GM13976 (cell line): ENCODE results near the gene WDR35.
"Not testable (repeated sequence)": the region's sequence is repeated elsewhere in the genome, so short reads cannot be mapped to it uniquely, and the experiment has no call there.

ENCODE experiments used
- DNase-seq: peaks from one replicate; pipeline ENCODE4 v3.0.0; 2012; ENCODE audit warnings: low spot score
- in situ Hi-C: fragments of 300-500 bp; cut with MboI; formaldehyde crosslinking; loops from one replicate; pipeline ENCODE4 v1.12.0; 2022; ENCODE audit warnings: low sequenced_read_pairs, mixed read lengths, inconsistent platforms; ENCODE audit not compliant: unreplicated experiment
- TF ChIP-seq, protein P1 (sequence below): IDR thresholded peaks from 2 replicates; pipeline ENCODE4 v1.5.1; 2012; ENCODE audit warnings: borderline replicate concordance, mild to moderate bottlenecking; ENCODE audit not compliant: insufficient read depth; ENCODE audit errors: extremely low read depth, missing control alignments, control extremely low read depth

The WDR35 gene

DNA sequence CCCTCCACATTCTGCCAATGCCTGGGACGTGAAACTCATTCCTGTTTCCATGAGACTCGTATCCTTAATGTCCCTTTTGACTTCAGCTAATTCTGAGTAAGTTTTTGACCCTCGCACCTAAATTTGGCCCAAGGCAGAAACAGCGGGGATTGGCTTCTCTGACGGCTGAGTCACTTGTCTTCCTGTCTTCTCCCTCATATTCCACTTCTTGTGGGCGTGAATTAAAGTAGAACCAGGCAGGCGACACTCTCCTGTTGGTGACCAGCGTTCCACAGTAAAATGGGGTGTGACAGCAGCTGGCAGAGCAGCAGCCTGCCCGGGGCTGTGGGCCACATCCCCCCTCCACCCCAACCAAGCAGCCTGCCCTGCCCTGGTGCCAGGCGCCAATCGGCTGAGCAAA is 103.6 kb downstream of the WDR35 start:
- no peak for DNase-seq
- TF ChIP-seq, protein P1, sequence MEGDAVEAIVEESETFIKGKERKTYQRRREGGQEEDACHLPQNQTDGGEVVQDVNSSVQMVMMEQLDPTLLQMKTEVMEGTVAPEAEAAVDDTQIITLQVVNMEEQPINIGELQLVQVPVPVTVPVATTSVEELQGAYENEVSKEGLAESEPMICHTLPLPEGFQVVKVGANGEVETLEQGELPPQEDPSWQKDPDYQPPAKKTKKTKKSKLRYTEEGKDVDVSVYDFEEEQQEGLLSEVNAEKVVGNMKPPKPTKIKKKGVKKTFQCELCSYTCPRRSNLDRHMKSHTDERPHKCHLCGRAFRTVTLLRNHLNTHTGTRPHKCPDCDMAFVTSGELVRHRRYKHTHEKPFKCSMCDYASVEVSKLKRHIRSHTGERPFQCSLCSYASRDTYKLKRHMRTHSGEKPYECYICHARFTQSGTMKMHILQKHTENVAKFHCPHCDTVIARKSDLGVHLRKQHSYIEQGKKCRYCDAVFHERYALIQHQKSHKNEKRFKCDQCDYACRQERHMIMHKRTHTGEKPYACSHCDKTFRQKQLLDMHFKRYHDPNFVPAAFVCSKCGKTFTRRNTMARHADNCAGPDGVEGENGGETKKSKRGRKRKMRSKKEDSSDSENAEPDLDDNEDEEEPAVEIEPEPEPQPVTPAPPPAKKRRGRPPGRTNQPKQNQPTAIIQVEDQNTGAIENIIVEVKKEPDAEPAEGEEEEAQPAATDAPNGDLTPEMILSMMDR = no peak
- in situ Hi-C loops = no loop called here

DNA sequence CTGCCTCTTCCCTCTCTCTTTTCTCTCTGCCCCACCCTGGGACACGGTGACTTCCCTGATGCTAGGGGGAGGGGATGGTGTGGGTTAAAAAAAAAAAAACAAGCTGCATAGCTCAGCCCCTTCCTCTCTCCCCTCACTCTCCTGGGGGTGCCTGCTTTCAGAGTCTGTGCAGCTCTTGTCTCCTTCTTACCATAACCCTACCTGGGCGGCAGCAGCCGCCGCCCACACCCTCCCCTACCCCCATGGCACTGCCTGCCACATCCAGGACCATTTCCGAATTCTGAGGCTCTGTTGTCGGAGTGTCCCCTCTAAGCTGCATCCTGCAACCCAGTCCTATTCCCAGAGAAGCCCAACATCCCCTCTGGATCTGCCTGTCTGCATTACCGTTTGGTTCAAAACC is 104.1 kb downstream of the WDR35 start:
- in situ Hi-C loops = no loop called here

DNA sequence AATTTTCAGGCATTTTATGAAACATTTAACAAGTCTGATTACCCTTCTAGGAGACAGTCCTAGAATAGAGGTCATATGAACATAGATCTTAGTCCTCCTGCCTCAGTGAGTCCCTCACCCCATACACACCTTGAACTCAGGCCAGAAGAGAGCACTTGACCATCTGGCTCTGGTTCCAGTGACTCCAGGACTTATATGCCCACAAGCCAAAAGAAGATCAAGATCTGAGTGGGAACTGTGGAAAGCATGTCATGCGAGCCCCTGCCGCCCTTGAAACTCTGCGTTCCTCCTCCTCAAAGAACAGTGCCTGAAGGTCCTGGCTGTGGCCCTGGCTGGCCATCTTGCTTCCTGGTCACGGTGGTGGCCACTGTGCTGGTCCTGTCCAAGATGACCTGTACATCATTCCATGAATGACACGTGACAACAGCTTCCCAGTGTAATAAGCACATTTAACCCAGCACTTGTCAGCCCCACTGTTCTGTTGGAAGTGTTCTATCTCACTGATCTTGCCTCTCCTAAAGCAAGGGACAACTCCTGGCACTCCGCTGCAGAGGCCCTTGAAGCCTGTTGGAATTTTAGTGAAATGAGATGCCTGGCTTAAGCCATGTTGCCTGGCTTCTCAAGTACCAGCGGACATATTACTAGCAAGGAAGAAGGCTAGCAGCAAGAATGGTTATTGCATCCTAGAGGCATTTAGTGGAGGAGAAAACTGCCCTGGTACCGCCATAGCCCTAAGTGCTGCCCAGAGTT is 105.8 kb downstream of the WDR35 start:
- DNase-seq = no peak
- in situ Hi-C loops = no loop called here
- TF ChIP-seq, protein P1 = no peak

More for the DNA sequence above, 104.1 kb downstream of the WDR35 start:
- DNase-seq = no peak
- TF ChIP-seq, protein P1 = no peak

DNA sequence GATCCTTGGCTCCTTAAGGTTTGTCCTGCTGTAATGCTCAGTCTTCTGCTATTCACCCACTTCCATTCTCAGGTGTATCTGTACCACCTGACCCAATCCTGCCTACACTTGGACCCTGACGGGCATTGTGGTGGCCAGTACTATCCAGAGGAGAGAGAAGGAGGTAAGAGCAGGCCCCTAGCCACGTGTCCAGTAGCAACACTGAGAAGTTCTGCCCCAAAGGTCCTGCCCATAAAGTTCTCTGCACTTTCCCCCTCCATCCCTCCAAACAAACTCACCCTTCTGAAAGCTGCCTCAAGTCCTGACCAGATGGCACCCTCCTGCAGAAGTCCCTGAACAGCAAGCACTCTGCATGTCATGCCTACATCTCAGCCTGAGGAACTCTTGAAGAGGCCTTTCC is 106.4 kb downstream of the WDR35 start:
- TF ChIP-seq, protein P1 = no peak
- in situ Hi-C loops = no loop called here
- no peak for DNase-seq

DNA sequence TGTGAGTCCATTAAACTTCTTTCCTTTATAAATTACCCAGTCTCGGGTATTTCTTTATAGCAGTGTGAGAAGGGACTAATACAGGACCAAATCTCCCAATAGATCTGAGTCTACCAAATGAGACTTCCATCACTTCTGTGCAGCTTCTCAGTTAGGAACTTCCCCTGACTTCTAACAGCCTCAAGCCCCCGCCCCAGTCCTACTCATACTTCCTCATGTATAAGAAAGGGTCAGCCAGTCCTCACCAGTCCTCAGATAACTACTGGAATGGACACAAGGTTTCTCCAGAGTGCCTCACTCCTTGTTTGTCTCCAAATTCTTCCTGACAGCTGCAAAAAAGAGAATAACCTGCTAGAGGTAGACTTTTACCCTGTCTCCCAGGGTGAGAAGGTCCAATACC is 107.6 kb downstream of the WDR35 start:
- in situ Hi-C loops = no loop called here
- no peak for DNase-seq
- TF ChIP-seq, protein P1 = no peak

DNA sequence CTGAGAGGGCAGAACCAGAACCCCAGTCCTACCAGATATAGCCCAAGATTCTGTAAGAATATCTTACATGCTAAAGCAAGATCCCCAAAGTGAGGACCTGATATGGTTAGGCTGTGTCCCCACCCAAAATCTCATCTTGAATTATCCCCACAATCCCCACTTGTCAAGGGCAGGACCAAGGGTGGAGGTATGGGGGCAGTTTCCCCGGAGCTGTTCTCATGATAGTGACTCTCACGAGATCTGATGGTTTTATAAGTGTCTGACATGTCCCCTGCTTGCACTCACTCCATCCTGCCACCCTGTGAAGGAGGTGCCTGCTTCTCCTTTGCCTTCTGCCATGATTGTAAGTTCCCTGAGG is 108.0 kb downstream of the WDR35 start:
- DNase-seq = no peak
- TF ChIP-seq, protein P1 = no peak
- in situ Hi-C loops = no loop called here

DNA sequence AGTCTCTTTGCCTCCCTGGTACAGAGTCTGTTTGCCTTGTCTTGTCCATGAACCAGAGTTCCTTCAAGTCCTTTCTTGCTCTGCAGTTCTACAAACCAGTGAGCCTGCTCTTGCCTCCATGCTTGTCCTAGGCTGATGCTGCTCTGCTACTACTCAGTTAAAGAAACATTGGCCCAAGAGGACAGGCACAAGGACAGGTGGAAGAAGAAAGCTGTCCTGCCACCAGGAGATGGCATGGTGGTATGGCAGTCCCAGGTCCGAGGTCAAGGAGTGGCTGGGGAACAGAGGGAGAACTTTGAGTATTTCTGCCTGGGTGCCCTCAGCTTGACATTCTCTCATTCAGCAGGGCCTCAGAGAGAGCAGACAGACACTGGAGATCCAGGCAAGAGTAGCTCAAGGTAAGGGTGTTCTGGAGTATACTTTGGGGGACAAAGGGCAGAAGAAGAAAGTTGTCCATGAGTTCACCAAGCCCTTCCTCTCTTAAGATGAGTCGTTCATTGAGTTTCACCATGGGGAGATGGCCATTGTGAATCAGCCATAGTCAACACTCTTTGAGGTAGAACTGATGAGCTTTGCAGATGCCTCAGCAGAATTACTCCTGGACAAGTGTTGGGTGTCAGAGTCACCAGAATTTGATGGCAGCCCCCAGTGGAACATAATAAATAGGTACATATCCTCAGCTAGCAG is 108.5 kb downstream of the WDR35 start:
- DNase-seq = no peak
- TF ChIP-seq, protein P1 = no peak
- in situ Hi-C loops = no loop called here

DNA sequence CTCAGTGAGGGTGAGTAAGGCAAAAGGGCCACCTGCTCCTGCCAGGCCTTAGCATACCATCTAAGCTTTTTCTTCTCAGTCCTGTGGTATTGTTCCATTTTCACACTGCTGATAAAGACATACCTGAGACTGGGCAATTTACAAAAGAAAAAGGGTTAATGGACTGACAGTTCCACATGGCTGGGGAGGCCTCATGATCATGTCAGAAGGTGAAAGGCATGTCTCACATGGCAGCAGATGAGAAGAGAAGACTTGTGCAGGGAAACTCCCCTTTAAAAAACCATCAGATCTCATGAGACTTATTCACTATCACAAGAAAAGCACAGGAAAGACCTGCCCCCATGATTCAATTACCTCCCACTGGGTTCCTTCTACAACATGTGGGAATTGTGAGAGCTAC is 109.7 kb downstream of the WDR35 start:
- DNase-seq, in situ Hi-C loops: not testable (repeated sequence)
